GM23338 (cell line): ENCODE results near the gene ZEB2.

Experiments
- CREB1 ChIP-seq: fragments of 250-450 bp; sonication (Bioruptor Pico); IDR thresholded peaks from 2 replicates; pipeline ENCODE4 v1.5.0; 2020; ENCODE audit warnings: low read depth, mild to moderate bottlenecking, moderate library complexity
- EZH2 ChIP-seq: fragments of 200-600 bp; sonication (generic); IDR thresholded peaks from one replicate; pipeline ENCODE4 v1.8.0; 2017; ENCODE audit warnings: antibody characterized with exemption, mild to moderate bottlenecking, low read depth; ENCODE audit not compliant: unreplicated experiment
- EZH2phosphoT487 ChIP-seq: fragments of 200-600 bp; sonication (generic); IDR thresholded peaks from one replicate; pipeline ENCODE4 v1.8.1; 2018; ENCODE audit warnings: antibody characterized with exemption; ENCODE audit not compliant: unreplicated experiment
- JUNB ChIP-seq: IDR thresholded peaks from one replicate; pipeline ENCODE4 v1.6.1; 2016; ENCODE audit warnings: antibody characterized with exemption; ENCODE audit not compliant: unreplicated experiment
- POLR2AphosphoS5 ChIP-seq: IDR thresholded peaks from 2 replicates; pipeline ENCODE4 v1.6.1; 2016; ENCODE audit warnings: antibody characterized with exemption, low read depth
- REST ChIP-seq: IDR thresholded peaks from one replicate; pipeline ENCODE4 v1.6.1; 2018; ENCODE audit warnings: antibody characterized with exemption; ENCODE audit not compliant: unreplicated experiment
- ZNF114 ChIP-seq: fragments of 250-450 bp; sonication (Bioruptor Pico); IDR thresholded peaks from 2 replicates; pipeline ENCODE4 v1.5.0; 2020; ENCODE audit warnings: mild to moderate bottlenecking, moderate library complexity
- TF ChIP-seq, protein P1 (sequence below), 2 experiments: fragments of 200-600 bp in 1 of 2; sonication (generic) in 1 of 2; conservative IDR thresholded peaks; 2 replicates each; pipeline versions ENCODE4 v1.5.1 to v1.6.1; 2016 to 2017; ENCODE audit warnings: antibody characterized with exemption in 2 of 2, low read depth in 2 of 2, mild to moderate bottlenecking in 2 of 2, moderate library complexity in 1 of 2
- TF ChIP-seq, protein P2 (sequence below): IDR thresholded peaks from 2 replicates; pipeline ENCODE4 v1.6.1; 2016; ENCODE audit warnings: antibody characterized with exemption

DNA sequence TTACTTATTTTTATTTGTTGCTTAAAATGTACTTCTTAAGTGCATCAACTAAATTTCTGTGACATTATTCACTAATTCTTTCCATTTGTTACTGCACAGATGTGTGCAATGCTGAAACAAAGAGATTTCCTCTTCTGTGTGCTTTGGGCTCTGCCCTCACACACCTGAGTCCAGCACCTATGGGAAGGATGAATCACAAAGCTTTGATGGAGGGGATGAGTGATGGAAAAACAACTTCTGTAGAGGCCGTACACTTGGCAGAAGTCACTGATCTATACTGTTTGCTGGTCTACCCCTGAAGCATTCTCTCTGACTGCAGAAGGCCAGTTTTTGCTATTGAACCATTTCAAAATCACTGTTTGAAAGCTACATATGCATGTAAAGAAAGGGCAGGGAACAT, 178.4 kb downstream of the ZEB2 start:
- TF ChIP-seq, protein P1, sequence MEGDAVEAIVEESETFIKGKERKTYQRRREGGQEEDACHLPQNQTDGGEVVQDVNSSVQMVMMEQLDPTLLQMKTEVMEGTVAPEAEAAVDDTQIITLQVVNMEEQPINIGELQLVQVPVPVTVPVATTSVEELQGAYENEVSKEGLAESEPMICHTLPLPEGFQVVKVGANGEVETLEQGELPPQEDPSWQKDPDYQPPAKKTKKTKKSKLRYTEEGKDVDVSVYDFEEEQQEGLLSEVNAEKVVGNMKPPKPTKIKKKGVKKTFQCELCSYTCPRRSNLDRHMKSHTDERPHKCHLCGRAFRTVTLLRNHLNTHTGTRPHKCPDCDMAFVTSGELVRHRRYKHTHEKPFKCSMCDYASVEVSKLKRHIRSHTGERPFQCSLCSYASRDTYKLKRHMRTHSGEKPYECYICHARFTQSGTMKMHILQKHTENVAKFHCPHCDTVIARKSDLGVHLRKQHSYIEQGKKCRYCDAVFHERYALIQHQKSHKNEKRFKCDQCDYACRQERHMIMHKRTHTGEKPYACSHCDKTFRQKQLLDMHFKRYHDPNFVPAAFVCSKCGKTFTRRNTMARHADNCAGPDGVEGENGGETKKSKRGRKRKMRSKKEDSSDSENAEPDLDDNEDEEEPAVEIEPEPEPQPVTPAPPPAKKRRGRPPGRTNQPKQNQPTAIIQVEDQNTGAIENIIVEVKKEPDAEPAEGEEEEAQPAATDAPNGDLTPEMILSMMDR (conservative IDR thresholded peaks at IDR 0.05; ENCODE audit: low read depth in 2 of 2), result no peak
- TF ChIP-seq POLR2AphosphoS5, result no peak
- TF ChIP-seq, protein P2, sequence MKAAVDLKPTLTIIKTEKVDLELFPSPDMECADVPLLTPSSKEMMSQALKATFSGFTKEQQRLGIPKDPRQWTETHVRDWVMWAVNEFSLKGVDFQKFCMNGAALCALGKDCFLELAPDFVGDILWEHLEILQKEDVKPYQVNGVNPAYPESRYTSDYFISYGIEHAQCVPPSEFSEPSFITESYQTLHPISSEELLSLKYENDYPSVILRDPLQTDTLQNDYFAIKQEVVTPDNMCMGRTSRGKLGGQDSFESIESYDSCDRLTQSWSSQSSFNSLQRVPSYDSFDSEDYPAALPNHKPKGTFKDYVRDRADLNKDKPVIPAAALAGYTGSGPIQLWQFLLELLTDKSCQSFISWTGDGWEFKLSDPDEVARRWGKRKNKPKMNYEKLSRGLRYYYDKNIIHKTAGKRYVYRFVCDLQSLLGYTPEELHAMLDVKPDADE, result no peak
- TF ChIP-seq CREB1 (CRISPR knock-in tag), result no peak
- TF ChIP-seq EZH2phosphoT487, result no peak
- no peak for TF ChIP-seq EZH2
- TF ChIP-seq REST, result no peak
- TF ChIP-seq ZNF114, result no peak
- TF ChIP-seq JUNB, result no peak
